ENCODE data around the gene GALK2.
"Not testable (repeated sequence)": the region's sequence is repeated elsewhere in the genome, so short reads cannot be mapped to it uniquely, and the experiment has no call there.

GALK2 gene

GRCh38 chr15:49168016-49168415, 2.0 kb upstream of the GALK2 start:
- no peak for DNase-seq

GRCh38 chr15:49171790-49172189, 1.7 kb downstream of the GALK2 start:
- DNase-seq = no peak

- DNase-seq = no peak
Observed at GRCh38 chr15:49174902-49175301, 4.9 kb downstream of the GALK2 start.

DNA sequence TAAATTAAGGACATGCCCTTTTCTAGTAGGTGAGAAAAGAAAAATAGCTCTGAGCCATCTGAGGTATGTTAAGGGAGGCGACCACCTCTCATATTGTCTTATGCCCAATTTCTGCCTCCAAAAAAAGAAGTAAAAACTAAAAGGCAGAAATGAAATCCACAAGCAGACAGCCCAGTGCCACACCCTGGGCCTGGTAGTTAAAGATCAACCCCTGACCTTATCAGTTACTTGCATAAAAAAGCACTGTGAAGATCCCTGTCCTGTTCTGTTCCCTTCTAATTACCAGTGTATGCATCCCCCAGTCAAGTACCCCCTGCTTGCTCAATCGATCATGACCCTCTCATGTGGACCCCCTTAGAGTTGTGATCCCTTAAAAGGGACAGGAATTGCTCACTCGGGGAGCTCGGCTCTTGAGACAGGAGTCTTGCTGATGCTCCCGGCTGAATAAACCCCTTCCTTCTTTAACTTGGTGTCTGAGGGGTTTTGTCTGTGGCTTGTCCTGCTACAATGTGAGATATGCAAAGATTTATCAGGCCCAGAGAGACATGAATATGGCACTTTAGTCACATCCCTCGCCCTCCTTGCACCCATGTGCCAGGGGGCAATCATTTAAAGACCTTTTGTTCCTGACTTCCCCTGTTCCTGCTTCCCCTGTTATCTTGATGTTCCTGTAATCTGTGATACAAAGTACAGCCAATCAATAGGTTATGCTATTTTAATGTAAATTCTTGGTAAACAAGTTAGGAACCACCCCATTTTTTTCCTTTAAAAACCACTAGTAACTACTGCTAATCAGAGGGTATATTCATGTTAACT, 5.7 kb downstream of the GALK2 start:
- not testable (repeated sequence) for DNase-seq

- no peak for DNase-seq
Observed at GRCh38 chr15:49178497-49178896, 8.4 kb downstream of the GALK2 start.

- DNase-seq = no peak
Observed at GRCh38 chr15:49179433-49180190, 9.6 kb downstream of the GALK2 start.

GRCh38 chr15:49182128-49182527, 12.1 kb downstream of the GALK2 start:
- no peak for DNase-seq

- DNase-seq = not testable (repeated sequence)
Observed at GRCh38 chr15:49183741-49184140, 13.7 kb downstream of the GALK2 start.

DNA sequence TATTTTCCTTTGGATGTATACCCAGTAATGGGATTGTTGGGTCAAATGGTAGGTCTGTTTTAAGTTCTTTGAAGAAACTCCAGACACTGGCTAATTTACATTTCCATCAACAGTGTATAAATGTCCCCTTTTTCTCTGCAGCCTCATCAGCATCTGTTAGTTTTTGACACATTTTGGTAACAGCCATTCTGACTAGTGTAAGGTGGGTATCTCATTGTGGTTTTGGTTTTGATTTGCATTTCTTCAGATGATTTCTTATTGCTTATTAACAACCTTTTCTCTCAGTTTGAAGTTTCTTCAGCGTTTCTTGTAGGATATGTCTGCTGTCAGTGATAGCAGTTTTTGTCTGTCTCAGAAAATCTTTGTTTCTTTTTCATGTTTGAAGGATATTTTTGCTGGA, 15.4 kb downstream of the GALK2 start:
- DNase-seq = no peak

DNA sequence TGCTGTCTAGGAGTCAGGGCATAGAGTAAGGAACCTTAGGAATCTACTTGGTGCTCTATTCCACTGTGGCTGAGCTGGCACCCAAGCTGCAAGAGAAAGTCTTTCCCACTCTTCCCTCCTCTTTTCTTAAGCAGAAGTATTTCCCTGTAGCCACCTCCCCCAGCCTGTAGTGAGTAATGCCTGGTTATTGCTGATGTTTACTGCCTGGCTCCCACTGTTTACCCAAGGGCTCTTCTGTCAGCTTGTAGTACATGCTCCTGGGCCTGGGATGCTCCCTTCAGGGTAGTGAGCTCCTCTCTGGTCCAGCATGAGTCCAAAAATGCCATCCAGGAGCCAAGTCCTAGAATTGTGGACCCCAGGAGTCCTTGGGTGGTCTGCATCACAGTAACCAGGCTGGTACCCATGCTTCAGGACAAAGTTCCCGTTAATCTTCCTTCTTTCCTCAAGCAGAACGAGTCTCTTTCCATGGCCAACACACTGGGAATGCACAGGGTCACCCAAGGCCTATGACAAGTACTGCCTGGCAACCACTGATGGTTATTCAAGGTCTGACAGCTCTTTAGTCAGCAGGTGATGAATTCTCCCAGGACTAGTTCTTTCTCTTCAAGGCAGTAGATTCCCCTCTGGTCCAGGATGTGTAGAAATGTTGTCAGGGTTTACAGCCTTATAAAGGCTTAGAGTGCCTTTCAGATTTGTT, 17.6 kb downstream of the GALK2 start:
- no peak for DNase-seq

DNA sequence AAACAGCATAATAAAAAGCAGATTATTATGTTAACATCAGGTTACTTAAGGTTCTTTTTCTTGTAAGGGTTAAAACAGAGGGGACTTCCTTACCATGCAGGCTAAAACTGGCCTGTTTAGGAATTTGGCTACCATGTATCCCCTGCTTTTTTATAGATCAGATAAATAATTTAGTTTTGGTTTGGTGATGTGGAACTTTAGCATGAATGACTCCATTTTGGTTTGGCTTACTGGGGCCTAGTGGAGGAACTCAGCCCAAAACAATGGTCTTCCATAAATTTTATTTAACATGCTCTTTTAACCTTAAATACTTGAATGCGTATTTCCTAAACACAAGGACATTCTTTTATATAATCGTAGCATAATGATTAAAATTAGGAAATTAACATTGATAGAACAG, 18.9 kb downstream of the GALK2 start:
- no peak for DNase-seq

DNA sequence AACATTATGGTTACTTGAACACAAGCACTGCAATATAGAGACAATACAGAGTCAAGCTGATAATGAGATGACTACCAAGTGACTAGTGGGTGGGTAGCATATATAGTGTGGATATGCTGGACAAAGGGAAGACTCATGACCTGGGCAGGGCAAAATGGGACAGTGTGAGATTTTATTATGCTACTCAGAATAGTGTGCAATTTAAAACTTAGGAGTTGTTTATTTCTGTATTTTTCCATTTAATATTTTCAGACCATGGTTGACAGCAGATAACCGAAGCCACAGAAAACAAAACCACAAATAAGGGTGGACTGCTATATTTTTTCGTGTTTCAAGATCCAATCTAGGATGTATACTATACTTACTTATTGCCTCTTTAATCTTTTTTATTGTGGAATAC, 19.6 kb downstream of the GALK2 start:
- no peak for DNase-seq

DNA sequence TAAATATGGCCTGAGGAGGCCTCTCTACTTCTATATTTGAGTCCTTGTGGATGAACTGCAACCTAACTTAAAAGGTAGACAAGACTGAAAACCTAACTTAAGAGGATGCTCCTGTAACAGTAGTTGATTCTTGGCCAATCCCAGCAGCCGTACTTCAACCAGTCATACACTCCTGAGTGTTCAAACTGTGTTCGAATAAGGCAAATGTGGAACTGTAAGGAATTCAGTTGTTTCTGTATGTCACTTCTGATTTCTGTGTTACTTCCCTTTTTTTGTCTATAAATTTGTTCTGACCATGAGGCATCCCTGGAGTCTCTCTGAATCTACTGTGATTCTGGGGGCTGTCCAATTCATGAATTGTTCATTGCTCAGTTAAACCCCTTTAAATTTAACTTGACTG, 20.5 kb downstream of the GALK2 start:
- no peak for DNase-seq

- no peak for DNase-seq
Observed at GRCh38 chr15:49191892-49192291, 21.8 kb downstream of the GALK2 start.

GRCh38 chr15:49196856-49197255, 26.8 kb downstream of the GALK2 start:
- DNase-seq = no peak

GRCh38 chr15:49199666-49200065, 29.6 kb downstream of the GALK2 start:
- DNase-seq = no peak

- no peak for DNase-seq
Observed at GRCh38 chr15:49200347-49200746, 30.3 kb downstream of the GALK2 start.

DNA sequence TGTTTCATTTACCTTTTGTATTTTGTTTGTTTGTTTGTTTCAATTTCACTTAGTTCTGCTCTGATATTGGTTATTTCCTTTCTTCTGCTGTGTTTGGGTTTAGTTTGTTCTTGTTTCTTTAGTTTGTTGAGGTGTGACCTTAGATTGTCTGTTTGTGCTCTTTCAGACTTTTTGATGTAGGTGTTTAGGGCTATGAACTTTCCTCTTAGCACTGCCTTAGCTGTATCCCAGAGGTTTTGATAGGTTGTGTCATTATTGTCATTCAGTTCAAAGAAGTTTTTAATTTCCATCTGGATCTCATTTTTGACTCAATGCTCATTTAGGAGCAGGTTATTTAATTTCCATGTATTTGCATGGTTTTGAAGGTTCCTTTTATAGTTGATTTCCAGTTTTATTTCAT, 38.1 kb downstream of the GALK2 start:
- DNase-seq = not testable (repeated sequence)

- DNase-seq = no peak
Observed at GRCh38 chr15:49212897-49213296, 42.9 kb downstream of the GALK2 start.

DNA sequence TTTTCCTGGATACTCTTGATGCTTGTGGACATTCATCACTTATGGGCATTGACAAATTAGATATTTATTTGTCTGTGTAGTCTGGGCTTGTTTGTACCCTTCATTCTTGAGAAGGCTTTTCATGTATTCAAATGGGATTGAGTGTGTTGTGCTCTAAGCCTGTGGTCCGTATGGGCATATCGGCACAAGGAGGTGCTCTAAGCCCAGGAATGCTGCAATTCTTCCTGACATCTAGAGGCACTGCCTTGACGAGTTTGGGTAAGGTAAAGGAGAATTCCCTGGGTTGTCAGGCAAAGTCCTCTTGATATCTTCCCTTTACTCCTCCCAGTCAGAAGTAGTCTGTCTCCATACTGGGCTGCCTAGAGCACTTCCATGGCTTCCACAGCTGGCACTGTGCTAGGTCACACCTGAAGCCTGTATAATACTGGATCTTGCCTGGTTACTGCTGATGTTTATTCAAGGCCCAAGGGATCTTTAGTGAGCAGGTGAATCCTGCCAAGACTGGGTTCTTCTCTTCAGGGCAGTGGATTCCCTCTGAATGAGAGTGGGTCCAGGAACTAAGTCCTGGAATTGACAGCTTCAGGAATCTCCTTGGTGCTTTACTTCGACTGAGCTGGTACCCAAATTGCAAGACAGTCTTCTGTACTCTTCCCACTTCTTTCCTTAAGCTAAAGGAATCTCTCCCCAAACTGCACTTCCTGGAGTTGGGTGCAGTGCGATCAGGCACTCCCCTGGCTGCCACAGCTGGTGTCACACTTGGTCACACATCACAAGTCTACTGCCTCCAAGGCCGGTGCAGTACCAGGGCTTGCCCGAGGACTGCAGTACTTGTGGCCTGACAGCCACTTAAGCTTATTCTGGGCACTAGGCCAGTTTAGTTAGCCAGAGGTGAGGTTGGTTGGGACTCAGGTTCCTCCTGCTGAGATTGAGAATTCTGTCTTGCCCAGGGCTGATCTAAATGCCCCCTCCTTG, 46.0 kb downstream of the GALK2 start:
- DNase-seq = no peak

- DNase-seq = no peak
Observed at GRCh38 chr15:49223536-49224274, 53.7 kb downstream of the GALK2 start.

All from activated effector memory CD4-positive, alpha-beta T cell treated with Interleukin-2 at 50 U/mL for 16 hours (primary cell).